ENCODE measurements around the gene DGKI.

The DGKI gene

DNA sequence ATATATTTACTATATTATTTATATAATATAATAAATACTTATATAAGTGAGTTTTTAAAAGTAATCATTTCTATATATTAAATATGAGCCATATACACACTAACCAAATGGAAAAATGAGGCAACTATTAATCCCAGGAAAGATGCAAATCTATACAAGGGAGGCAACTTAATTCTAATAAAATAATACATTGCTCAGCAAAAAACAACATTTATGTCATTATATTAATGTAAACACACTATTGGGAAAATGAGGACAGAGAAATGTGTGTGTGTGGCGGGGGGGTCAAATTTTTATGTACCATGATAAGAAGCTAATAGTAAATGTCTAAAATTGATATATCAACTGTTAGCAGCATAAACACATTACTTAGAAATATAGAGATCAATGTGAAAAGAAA lies 23.3 kb upstream of the DGKI start:
- H3K4me1 ChIP-seq (ENCODE audit: control insufficient read depth, low read depth, low read length) = peaks cover 9% of the 10 kb centered on the region
- H3K27ac ChIP-seq (ENCODE audit: low read length) = no peak overlapping the region
- H3K27me3 ChIP-seq (ENCODE audit: control insufficient read depth, insufficient read depth, low read length) = no peaks in the 10 kb centered on the region
- H3K9ac ChIP-seq (ENCODE audit: low read length) = no peak overlapping the region
- no peak overlapping the region for H3K4me3 ChIP-seq (ENCODE audit: low read length)
- peaks cover 9% of the 10 kb centered on the region for H3K36me3 ChIP-seq (ENCODE audit: control insufficient read depth, low read depth, low read length)
- H3K9me3 ChIP-seq (ENCODE audit: control insufficient read depth, low read depth, low read length) = no peaks in the 10 kb centered on the region

GRCh38 chr7:137869260-137869659 lies 22.5 kb upstream of the DGKI start:
- Histone ChIP-seq H3K4me1 (ENCODE audit: control insufficient read depth, low read depth, low read length) (peaks cover 4% of the 10 kb centered on the region), H3K4me3 (ENCODE audit: low read length) (no peak overlapping the region), H3K9me3 (ENCODE audit: control insufficient read depth, low read depth, low read length) (no peaks in the 10 kb centered on the region), H3K27me3 (ENCODE audit: control insufficient read depth, insufficient read depth, low read length) (no peaks in the 10 kb centered on the region), H3K9ac (ENCODE audit: low read length) (no peak overlapping the region), H3K27ac (ENCODE audit: low read length) (no peak overlapping the region), H3K36me3 (ENCODE audit: control insufficient read depth, low read depth, low read length) (peaks cover 9% of the 10 kb centered on the region)

- H3K27me3 ChIP-seq (ENCODE audit: control insufficient read depth, insufficient read depth, low read length) = no peaks in the 10 kb centered on the region
- no peaks in the 10 kb centered on the region for H3K9me3 ChIP-seq (ENCODE audit: control insufficient read depth, low read depth, low read length)
- H3K4me1 ChIP-seq (ENCODE audit: control insufficient read depth, low read depth, low read length) = no peaks in the 10 kb centered on the region
- H3K27ac ChIP-seq (ENCODE audit: low read length) = no peak overlapping the region
- H3K4me3 ChIP-seq (ENCODE audit: low read length) = no peak overlapping the region
- no peak overlapping the region for H3K9ac ChIP-seq (ENCODE audit: low read length)
- peaks cover 1% of the 10 kb centered on the region for H3K36me3 ChIP-seq (ENCODE audit: control insufficient read depth, low read depth, low read length)
These were observed 20.5 kb upstream of the DGKI start for GRCh38 chr7:137867289-137867688.

- no peak overlapping the region for H3K27ac ChIP-seq (ENCODE audit: low read length)
- no peak overlapping the region for H3K9ac ChIP-seq (ENCODE audit: low read length)
- H3K36me3 ChIP-seq (ENCODE audit: control insufficient read depth, low read depth, low read length) = no peaks in the 10 kb centered on the region
- H3K4me3 ChIP-seq (ENCODE audit: low read length) = no peak overlapping the region
- H3K27me3 ChIP-seq (ENCODE audit: control insufficient read depth, insufficient read depth, low read length) = no peaks in the 10 kb centered on the region
- no peaks in the 10 kb centered on the region for H3K4me1 ChIP-seq (ENCODE audit: control insufficient read depth, low read depth, low read length)
- H3K9me3 ChIP-seq (ENCODE audit: control insufficient read depth, low read depth, low read length) = no peaks in the 10 kb centered on the region
These were observed 19.0 kb upstream of the DGKI start for GRCh38 chr7:137865764-137866163.

GRCh38 chr7:137862964-137863363 lies 16.2 kb upstream of the DGKI start:
- Histone ChIP-seq H3K9ac (ENCODE audit: low read length) (no peak overlapping the region), H3K36me3 (ENCODE audit: control insufficient read depth, low read depth, low read length) (no peaks in the 10 kb centered on the region), H3K27ac (ENCODE audit: low read length) (no peak overlapping the region), H3K4me1 (ENCODE audit: control insufficient read depth, low read depth, low read length) (no peaks in the 10 kb centered on the region), H3K27me3 (ENCODE audit: control insufficient read depth, insufficient read depth, low read length) (no peaks in the 10 kb centered on the region), H3K9me3 (ENCODE audit: control insufficient read depth, low read depth, low read length) (no peaks in the 10 kb centered on the region), H3K4me3 (ENCODE audit: low read length) (no peak overlapping the region)

- Histone ChIP-seq H3K9ac (ENCODE audit: low read length) (no peak overlapping the region), H3K9me3 (ENCODE audit: control insufficient read depth, low read depth, low read length) (no peaks in the 10 kb centered on the region), H3K27ac (ENCODE audit: low read length) (no peak overlapping the region), H3K4me1 (ENCODE audit: control insufficient read depth, low read depth, low read length) (no peaks in the 10 kb centered on the region), H3K4me3 (ENCODE audit: low read length) (no peak overlapping the region), H3K36me3 (ENCODE audit: control insufficient read depth, low read depth, low read length) (no peaks in the 10 kb centered on the region), H3K27me3 (ENCODE audit: control insufficient read depth, insufficient read depth, low read length) (no peaks in the 10 kb centered on the region)
These were observed 15.6 kb upstream of the DGKI start for GRCh38 chr7:137862358-137862757.

DNA sequence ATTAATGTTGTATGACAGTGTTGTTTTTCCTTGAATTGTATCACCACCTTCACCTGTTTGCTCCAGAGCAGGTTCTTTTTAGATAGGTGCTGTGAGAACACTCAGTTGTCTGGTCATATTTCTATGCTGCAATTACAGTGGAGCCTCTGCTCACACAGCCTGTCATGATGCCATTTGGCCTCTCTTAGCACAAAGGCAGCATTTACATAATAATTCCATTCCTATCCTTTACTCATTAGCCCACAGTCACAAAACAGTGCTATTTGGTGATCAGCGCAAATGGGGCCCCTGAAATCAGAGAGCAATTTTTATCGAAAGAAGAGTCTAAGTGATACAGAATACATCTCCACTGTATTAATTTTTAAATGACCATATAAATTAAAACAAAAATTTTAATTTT lies 13.8 kb upstream of the DGKI start:
- no peak overlapping the region for H3K9ac ChIP-seq (ENCODE audit: low read length)
- no peaks in the 10 kb centered on the region for H3K36me3 ChIP-seq (ENCODE audit: control insufficient read depth, low read depth, low read length)
- no peaks in the 10 kb centered on the region for H3K4me1 ChIP-seq (ENCODE audit: control insufficient read depth, low read depth, low read length)
- no peaks in the 10 kb centered on the region for H3K9me3 ChIP-seq (ENCODE audit: control insufficient read depth, low read depth, low read length)
- H3K27me3 ChIP-seq (ENCODE audit: control insufficient read depth, insufficient read depth, low read length) = no peaks in the 10 kb centered on the region
- H3K4me3 ChIP-seq (ENCODE audit: low read length) = no peak overlapping the region
- no peak overlapping the region for H3K27ac ChIP-seq (ENCODE audit: low read length)

DNA sequence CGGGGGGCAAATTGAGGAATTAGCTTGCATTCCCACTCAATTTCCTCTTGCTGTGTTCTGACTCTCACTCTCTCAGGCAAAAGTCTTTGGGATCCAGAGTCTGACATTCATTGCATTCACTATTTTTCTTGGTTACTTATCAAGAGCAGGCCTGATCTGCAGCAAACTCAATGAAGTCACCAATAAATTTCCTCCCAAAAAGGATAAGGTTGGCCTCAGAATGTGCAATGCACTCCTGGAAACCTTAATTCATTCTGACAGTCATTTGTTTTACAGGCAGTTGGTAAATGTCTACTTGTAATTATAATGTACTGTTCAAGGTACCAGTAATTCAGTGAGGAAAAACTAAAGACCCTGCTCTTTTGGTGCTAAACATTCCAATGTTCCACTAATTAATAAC lies 6.3 kb upstream of the DGKI start:
- no peaks in the 10 kb centered on the region for H3K9me3 ChIP-seq (ENCODE audit: control insufficient read depth, low read depth, low read length)
- H3K27me3 ChIP-seq (ENCODE audit: control insufficient read depth, insufficient read depth, low read length) = peaks cover 18% of the 10 kb centered on the region
- no peaks in the 10 kb centered on the region for H3K4me1 ChIP-seq (ENCODE audit: control insufficient read depth, low read depth, low read length)
- no peak overlapping the region for H3K9ac ChIP-seq (ENCODE audit: low read length)
- no peak overlapping the region for H3K4me3 ChIP-seq (ENCODE audit: low read length)
- no peak overlapping the region for H3K27ac ChIP-seq (ENCODE audit: low read length)
- no peaks in the 10 kb centered on the region for H3K36me3 ChIP-seq (ENCODE audit: control insufficient read depth, low read depth, low read length)

DNA sequence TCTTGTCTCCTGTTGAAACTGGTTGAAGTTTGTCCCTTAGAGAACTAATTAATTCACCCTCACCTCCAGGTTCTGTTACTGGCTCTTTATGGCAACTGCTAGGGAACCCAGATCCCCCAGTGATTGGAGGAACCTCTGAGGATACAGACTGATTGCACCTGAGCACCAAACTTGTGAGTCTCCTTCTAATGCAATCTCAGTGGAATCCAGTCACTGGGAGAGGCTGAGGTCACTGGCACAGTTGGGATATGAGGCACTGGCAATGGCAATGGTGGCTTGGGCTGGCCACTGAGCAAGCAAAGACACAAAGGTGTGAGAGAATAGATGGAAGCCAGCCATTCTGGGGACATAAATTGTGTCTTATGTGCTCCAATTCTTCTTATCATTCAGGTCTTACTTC lies 5.3 kb upstream of the DGKI start:
- Histone ChIP-seq H3K9ac (ENCODE audit: low read length) (no peak overlapping the region), H3K4me1 (ENCODE audit: control insufficient read depth, low read depth, low read length) (peaks cover 6% of the 10 kb centered on the region), H3K27ac (ENCODE audit: low read length) (no peak overlapping the region), H3K27me3 (ENCODE audit: control insufficient read depth, insufficient read depth, low read length) (peaks cover 27% of the 10 kb centered on the region), H3K9me3 (ENCODE audit: control insufficient read depth, low read depth, low read length) (no peaks in the 10 kb centered on the region), H3K36me3 (ENCODE audit: control insufficient read depth, low read depth, low read length) (no peaks in the 10 kb centered on the region), H3K4me3 (ENCODE audit: low read length) (no peak overlapping the region)

- no peaks in the 10 kb centered on the region for H3K9me3 ChIP-seq (ENCODE audit: control insufficient read depth, low read depth, low read length)
- no peaks in the 10 kb centered on the region for H3K36me3 ChIP-seq (ENCODE audit: control insufficient read depth, low read depth, low read length)
- peaks cover 32% of the 10 kb centered on the region for H3K27me3 ChIP-seq (ENCODE audit: control insufficient read depth, insufficient read depth, low read length)
- H3K4me1 ChIP-seq (ENCODE audit: control insufficient read depth, low read depth, low read length) = peaks cover 6% of the 10 kb centered on the region
- H3K4me3 ChIP-seq (ENCODE audit: low read length) = no peak overlapping the region
- no peak overlapping the region for H3K9ac ChIP-seq (ENCODE audit: low read length)
- H3K27ac ChIP-seq (ENCODE audit: low read length) = no peak overlapping the region
These were observed 4.5 kb upstream of the DGKI start for GRCh38 chr7:137850972-137851945.

- H3K4me1 ChIP-seq (ENCODE audit: control insufficient read depth, low read depth, low read length) = peaks cover 6% of the 10 kb centered on the region
- no peak overlapping the region for H3K9ac ChIP-seq (ENCODE audit: low read length)
- H3K36me3 ChIP-seq (ENCODE audit: control insufficient read depth, low read depth, low read length) = no peaks in the 10 kb centered on the region
- no peak overlapping the region for H3K27ac ChIP-seq (ENCODE audit: low read length)
- no peaks in the 10 kb centered on the region for H3K9me3 ChIP-seq (ENCODE audit: control insufficient read depth, low read depth, low read length)
- no peak overlapping the region for H3K4me3 ChIP-seq (ENCODE audit: low read length)
- peaks cover 39% of the 10 kb centered on the region for H3K27me3 ChIP-seq (ENCODE audit: control insufficient read depth, insufficient read depth, low read length)
These were observed 3.8 kb upstream of the DGKI start for GRCh38 chr7:137850571-137850970.

DNA sequence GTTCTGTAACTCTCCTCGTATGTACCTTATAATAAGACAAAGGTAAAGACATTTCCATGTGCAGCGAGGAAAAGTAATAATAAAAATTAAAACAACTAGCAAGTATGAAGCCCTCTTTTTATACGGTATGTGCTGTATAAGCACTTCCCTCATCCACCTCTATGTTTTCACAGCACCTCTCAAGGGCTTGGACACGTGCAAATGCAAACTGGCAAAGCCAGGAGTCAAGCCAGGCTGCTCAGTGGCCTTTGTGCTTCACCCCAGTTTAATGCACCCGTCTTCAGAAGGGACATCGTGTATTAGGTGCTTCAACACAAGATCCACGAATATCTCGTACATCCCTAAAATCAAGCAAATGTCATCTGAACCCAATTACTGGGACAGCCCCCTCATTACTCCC lies 1.3 kb upstream of the DGKI start:
- no peak overlapping the region for H3K4me3 ChIP-seq (ENCODE audit: low read length)
- H3K4me1 ChIP-seq (ENCODE audit: control insufficient read depth, low read depth, low read length) = peaks cover 16% of the 10 kb centered on the region
- H3K9me3 ChIP-seq (ENCODE audit: control insufficient read depth, low read depth, low read length) = no peaks in the 10 kb centered on the region
- no peaks in the 10 kb centered on the region for H3K36me3 ChIP-seq (ENCODE audit: control insufficient read depth, low read depth, low read length)
- H3K27me3 ChIP-seq (ENCODE audit: control insufficient read depth, insufficient read depth, low read length) = peaks cover 56% of the 10 kb centered on the region
- H3K27ac ChIP-seq (ENCODE audit: low read length) = no peak overlapping the region
- H3K9ac ChIP-seq (ENCODE audit: low read length) = no peak overlapping the region

Measured in iPS-18a (cell line).